OCI-LY3 (cell line): ENCODE data around the gene VPS26A.

Source experiments
- EZH2phosphoT487 ChIP-seq: fragments of 200-600 bp; shearing (Covaris generic); IDR thresholded peaks from 2 replicates; pipeline ENCODE4 v1.6.1; 2018; ENCODE audit warnings: antibody characterized with exemption, mixed run types, low read depth
- TF ChIP-seq, protein P1 (sequence below): fragments of 200-600, 300-600 bp; sonication (generic); IDR thresholded peaks from 2 replicates; pipeline ENCODE4 v1.5.1; 2014; ENCODE audit warnings: antibody characterized with exemption, low read length, low read depth

DNA sequence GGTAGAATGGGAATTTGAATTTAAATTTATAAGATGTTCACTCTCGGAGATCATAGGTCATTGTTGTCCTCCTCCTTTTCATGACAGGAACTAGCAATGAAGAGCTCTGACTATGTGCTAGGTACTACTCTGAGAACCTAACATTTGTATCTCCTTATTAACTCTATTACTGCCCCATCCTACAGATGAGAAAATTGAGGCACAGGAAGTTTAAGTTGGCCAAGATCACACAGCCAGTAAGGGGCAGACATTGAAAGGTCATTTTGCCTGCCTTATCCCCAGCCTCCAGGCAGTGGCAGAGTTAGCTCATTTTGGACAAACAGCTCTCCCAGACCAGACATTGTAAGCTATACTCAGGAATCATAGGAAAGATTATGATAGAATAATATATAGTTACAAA, 30.0 kb upstream of the VPS26A start:
- TF ChIP-seq, protein P1, sequence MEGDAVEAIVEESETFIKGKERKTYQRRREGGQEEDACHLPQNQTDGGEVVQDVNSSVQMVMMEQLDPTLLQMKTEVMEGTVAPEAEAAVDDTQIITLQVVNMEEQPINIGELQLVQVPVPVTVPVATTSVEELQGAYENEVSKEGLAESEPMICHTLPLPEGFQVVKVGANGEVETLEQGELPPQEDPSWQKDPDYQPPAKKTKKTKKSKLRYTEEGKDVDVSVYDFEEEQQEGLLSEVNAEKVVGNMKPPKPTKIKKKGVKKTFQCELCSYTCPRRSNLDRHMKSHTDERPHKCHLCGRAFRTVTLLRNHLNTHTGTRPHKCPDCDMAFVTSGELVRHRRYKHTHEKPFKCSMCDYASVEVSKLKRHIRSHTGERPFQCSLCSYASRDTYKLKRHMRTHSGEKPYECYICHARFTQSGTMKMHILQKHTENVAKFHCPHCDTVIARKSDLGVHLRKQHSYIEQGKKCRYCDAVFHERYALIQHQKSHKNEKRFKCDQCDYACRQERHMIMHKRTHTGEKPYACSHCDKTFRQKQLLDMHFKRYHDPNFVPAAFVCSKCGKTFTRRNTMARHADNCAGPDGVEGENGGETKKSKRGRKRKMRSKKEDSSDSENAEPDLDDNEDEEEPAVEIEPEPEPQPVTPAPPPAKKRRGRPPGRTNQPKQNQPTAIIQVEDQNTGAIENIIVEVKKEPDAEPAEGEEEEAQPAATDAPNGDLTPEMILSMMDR, result no peak
- no peak for TF ChIP-seq EZH2phosphoT487
